Osteocyte (in vitro differentiated cells): ENCODE data around the gene MPEG1. TPM values are rescaled to one million over a fixed set of nuclear protein-coding genes. Genes with fewer than 3 reads are reported as not detected.

Experiments
- DNase-seq: peaks from one replicate; pipeline ENCODE4 v3.0.0; 2021; ENCODE audit warnings: mixed read lengths; ENCODE audit not compliant: unreplicated experiment; ENCODE audit errors: extremely low spot score
- H3K27ac Mint-ChIP-seq: one replicate; pipeline ENCODE4 v1.8.0; 2021; ENCODE audit warnings: mild to moderate bottlenecking, mixed read lengths; ENCODE audit not compliant: unreplicated experiment
- H3K27me3 Mint-ChIP-seq: one replicate; pipeline ENCODE4 v1.8.0; 2021; ENCODE audit warnings: mixed read lengths; ENCODE audit not compliant: unreplicated experiment
- H3K36me3 Mint-ChIP-seq: one replicate; pipeline ENCODE4 v1.8.0; 2021; ENCODE audit warnings: mixed read lengths; ENCODE audit not compliant: unreplicated experiment
- H3K4me1 Mint-ChIP-seq: one replicate; pipeline ENCODE4 v1.8.0; 2021; ENCODE audit warnings: mixed read lengths; ENCODE audit not compliant: unreplicated experiment
- H3K4me3 Mint-ChIP-seq: one replicate; pipeline ENCODE4 v1.8.0; 2021; ENCODE audit warnings: mild to moderate bottlenecking, moderate library complexity, mixed read lengths; ENCODE audit not compliant: unreplicated experiment
- H3K9me3 Mint-ChIP-seq: one replicate; pipeline ENCODE4 v1.8.0; 2021; ENCODE audit warnings: mixed read lengths; ENCODE audit not compliant: unreplicated experiment
- CTCF ChIP-seq: fragments of 200-600 bp; sonication (generic); IDR thresholded peaks from 2 replicates; pipeline ENCODE4 v1.5.0; 2021; ENCODE audit warnings: antibody characterized with exemption, mild to moderate bottlenecking, moderate library complexity
- total RNA-seq: library from RNA; stranded (reverse); gene quantifications from 2 replicates; pipeline ENCODE4 v1.2.1, GENCODE V29; 2021

The MPEG1 gene
- total RNA-seq, 1 donor from 2014 or later: not detected

GRCh38 chr11:59219836-59220235, 7.1 kb upstream of the MPEG1 start:
- no peak overlapping the region for H3K4me3 Mint-ChIP-seq
- DNase-seq: no peak
- no peaks in the 10 kb centered on the region for H3K36me3 Mint-ChIP-seq
- H3K27me3 Mint-ChIP-seq: peaks cover 25% of the 10 kb centered on the region
- no peaks in the 10 kb centered on the region for H3K4me1 Mint-ChIP-seq
- TF ChIP-seq CTCF: no peak
- H3K27ac Mint-ChIP-seq: no peak overlapping the region
- H3K9me3 Mint-ChIP-seq: no peaks in the 10 kb centered on the region

- peaks cover 18% of the 10 kb centered on the region for H3K27me3 Mint-ChIP-seq
- no peaks in the 10 kb centered on the region for H3K4me1 Mint-ChIP-seq
- no peaks in the 10 kb centered on the region for H3K36me3 Mint-ChIP-seq
- DNase-seq: no peak
- H3K27ac Mint-ChIP-seq: no peak overlapping the region
- no peak for TF ChIP-seq CTCF
- H3K9me3 Mint-ChIP-seq: no peaks in the 10 kb centered on the region
- no peak overlapping the region for H3K4me3 Mint-ChIP-seq
Measured at GRCh38 chr11:59218893-59219292, 6.2 kb upstream of the MPEG1 start.

GRCh38 chr11:59218319-59218718, 5.6 kb upstream of the MPEG1 start:
- H3K4me3 Mint-ChIP-seq: no peak overlapping the region
- no peaks in the 10 kb centered on the region for H3K9me3 Mint-ChIP-seq
- no peaks in the 10 kb centered on the region for H3K4me1 Mint-ChIP-seq
- no peak for TF ChIP-seq CTCF
- no peaks in the 10 kb centered on the region for H3K36me3 Mint-ChIP-seq
- H3K27me3 Mint-ChIP-seq: peaks cover 18% of the 10 kb centered on the region
- DNase-seq: no peak
- H3K27ac Mint-ChIP-seq: no peak overlapping the region

GRCh38 chr11:59216641-59217564, 4.2 kb upstream of the MPEG1 start:
- TF ChIP-seq CTCF: no peak
- Mint-ChIP-seq H3K27ac (no peak overlapping the region), H3K27me3 (peaks cover 19% of the 10 kb centered on the region), H3K4me1 (no peaks in the 10 kb centered on the region), H3K4me3 (no peak overlapping the region), H3K9me3 (no peaks in the 10 kb centered on the region), H3K36me3 (no peaks in the 10 kb centered on the region)
- DNase-seq: no peak

GRCh38 chr11:59214141-59214893, 1.6 kb upstream of the MPEG1 start:
- Mint-ChIP-seq H3K36me3 (no peaks in the 10 kb centered on the region), H3K4me1 (no peaks in the 10 kb centered on the region), H3K4me3 (no peak overlapping the region), H3K27me3 (peaks cover 36% of the 10 kb centered on the region), H3K9me3 (no peaks in the 10 kb centered on the region), H3K27ac (no peak overlapping the region)
- DNase-seq: no peak
- no peak for TF ChIP-seq CTCF
